ENCODE data around the gene SFMBT2. TPM values are rescaled to one million over a fixed set of nuclear protein-coding genes. Genes with fewer than 3 reads are reported as not detected.

Gene SFMBT2
- total RNA-seq, 1 experiment from 2014 or later: 14.3 TPM

GRCh38 chr10:7432884-7433726, 22.3 kb upstream of the SFMBT2 start:
- Mint-ChIP-seq H3K27me3 (ENCODE audit: low read depth) (peaks cover 3% of the 10 kb centered on the region), H3K4me1 (peaks cover 49% of the 10 kb centered on the region), H3K27ac (peak overlapping the region; percentile 21), H3K9me3 (no peaks in the 10 kb centered on the region), H3K36me3 (no peaks in the 10 kb centered on the region), H3K4me3 (peak overlapping the region; percentile 36)
- ChIA-PET POLR2A (no interaction called here), CTCF (no interaction called here)
- no peak for TF ChIP-seq CREB1 (CRISPR knock-in tag; IDR thresholded peaks at IDR 0.05)
- TF ChIP-seq, protein P1, sequence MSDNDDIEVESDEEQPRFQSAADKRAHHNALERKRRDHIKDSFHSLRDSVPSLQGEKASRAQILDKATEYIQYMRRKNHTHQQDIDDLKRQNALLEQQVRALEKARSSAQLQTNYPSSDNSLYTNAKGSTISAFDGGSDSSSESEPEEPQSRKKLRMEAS (CRISPR knock-in tag; IDR thresholded peaks at IDR 0.05): no peak
- no peak for TF ChIP-seq ZNF121 (CRISPR knock-in tag; IDR thresholded peaks at IDR 0.05)
- TF ChIP-seq, protein P2, sequence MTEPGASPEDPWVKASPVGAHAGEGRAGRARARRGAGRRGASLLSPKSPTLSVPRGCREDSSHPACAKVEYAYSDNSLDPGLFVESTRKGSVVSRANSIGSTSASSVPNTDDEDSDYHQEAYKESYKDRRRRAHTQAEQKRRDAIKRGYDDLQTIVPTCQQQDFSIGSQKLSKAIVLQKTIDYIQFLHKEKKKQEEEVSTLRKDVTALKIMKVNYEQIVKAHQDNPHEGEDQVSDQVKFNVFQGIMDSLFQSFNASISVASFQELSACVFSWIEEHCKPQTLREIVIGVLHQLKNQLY (CRISPR knock-in tag; IDR thresholded peaks at IDR 0.05): no peak
- TF ChIP-seq, protein P3, sequence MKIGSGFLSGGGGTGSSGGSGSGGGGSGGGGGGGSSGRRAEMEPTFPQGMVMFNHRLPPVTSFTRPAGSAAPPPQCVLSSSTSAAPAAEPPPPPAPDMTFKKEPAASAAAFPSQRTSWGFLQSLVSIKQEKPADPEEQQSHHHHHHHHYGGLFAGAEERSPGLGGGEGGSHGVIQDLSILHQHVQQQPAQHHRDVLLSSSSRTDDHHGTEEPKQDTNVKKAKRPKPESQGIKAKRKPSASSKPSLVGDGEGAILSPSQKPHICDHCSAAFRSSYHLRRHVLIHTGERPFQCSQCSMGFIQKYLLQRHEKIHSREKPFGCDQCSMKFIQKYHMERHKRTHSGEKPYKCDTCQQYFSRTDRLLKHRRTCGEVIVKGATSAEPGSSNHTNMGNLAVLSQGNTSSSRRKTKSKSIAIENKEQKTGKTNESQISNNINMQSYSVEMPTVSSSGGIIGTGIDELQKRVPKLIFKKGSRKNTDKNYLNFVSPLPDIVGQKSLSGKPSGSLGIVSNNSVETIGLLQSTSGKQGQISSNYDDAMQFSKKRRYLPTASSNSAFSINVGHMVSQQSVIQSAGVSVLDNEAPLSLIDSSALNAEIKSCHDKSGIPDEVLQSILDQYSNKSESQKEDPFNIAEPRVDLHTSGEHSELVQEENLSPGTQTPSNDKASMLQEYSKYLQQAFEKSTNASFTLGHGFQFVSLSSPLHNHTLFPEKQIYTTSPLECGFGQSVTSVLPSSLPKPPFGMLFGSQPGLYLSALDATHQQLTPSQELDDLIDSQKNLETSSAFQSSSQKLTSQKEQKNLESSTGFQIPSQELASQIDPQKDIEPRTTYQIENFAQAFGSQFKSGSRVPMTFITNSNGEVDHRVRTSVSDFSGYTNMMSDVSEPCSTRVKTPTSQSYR (CRISPR knock-in tag; IDR thresholded peaks at IDR 0.05): no peak
- TF ChIP-seq TEAD4 (CRISPR knock-in tag; IDR thresholded peaks at IDR 0.05): no peak
- no peak for TF ChIP-seq SOX15 (CRISPR knock-in tag; IDR thresholded peaks at IDR 0.05)
- no peak for TF ChIP-seq CREM (CRISPR knock-in tag; IDR thresholded peaks at IDR 0.05)
- no peak for TF ChIP-seq ATF1 (CRISPR knock-in tag; IDR thresholded peaks at IDR 0.05)
- TF ChIP-seq NFATC4 (CRISPR knock-in tag; IDR thresholded peaks at IDR 0.05): no peak
- TF ChIP-seq PRDM15 (CRISPR knock-in tag; IDR thresholded peaks at IDR 0.05): no peak
- no peak for TF ChIP-seq MYBL2 (CRISPR knock-in tag; IDR thresholded peaks at IDR 0.05)
- no peak for TF ChIP-seq ZNF219 (CRISPR knock-in tag; IDR thresholded peaks at IDR 0.05; ENCODE audit: borderline replicate concordance)
- no peak for TF ChIP-seq ZNF138 (CRISPR knock-in tag; conservative IDR thresholded peaks at IDR 0.05)
- TF ChIP-seq ZNF671 (CRISPR knock-in tag; IDR thresholded peaks at IDR 0.05): no peak
- TF ChIP-seq PREB (CRISPR knock-in tag; IDR thresholded peaks at IDR 0.05; ENCODE audit: borderline replicate concordance): no peak
- ATAC-seq (peak; percentile 47; the same call in 1 of the 2 replicates), DNase-seq (ENCODE audit: low spot score) (no peak)
